K562 (cell line): ENCODE data around the gene PLEKHA5. TPM values are rescaled to one million over a fixed set of nuclear protein-coding genes. Genes with fewer than 3 reads are reported as not detected.

ENCODE experiments used
- ATAC-seq: fragments of 200-7000 bp; cut with Tn5 transposase; 3 replicates; pipeline ENCODE4 v1.9.1; 2020; ENCODE audit warnings: moderate library complexity
- BruUV-seq: library from RNA; stranded (reverse); fragments of 400-500 nt; replicated peaks from 2 replicates; lab custom pipeline; 2021; lab: Mats Ljungman, UMichigan
- CTCF ChIA-PET: fragments of 300-600 bp; formaldehyde crosslinking; extraction: SDS; loops from one replicate; lab custom pipeline; 2021; ENCODE audit warnings: low intra/inter-chr PET ratio; lab: Yijun Ruan, JAX
- POLR2A ChIA-PET: fragments of 300-600, 350-650 bp; sonication (Branson Sonifier 250); formaldehyde crosslinking; extraction: SDS; loops from one replicate; lab custom pipeline; 2021; ENCODE audit warnings: antibody characterized with exemption, inconsistent platforms; lab: Yijun Ruan, JAX
- DNase-seq, 4 experiments: peaks; one replicate each; pipeline versions ENCODE4 v3.0.0 to v3.0.0-alpha.2; 2011 to 2018; ENCODE audit warnings: low spot score in 3 of 4, mixed read lengths in 3 of 4; ENCODE audit errors: extremely low read depth in 1 of 4
- FAIRE-seq: peaks from 2 replicates; lab custom pipeline; 2011; peaks lifted over from hg19 to GRCh38; lab: Jason Lieb, UNC
- H2AFZ ChIP-seq: 2 replicates; pipeline ENCODE4 v1.6.0; 2011; ENCODE audit warnings: low read depth, low read length, control low read depth, inconsistent platforms
- H3K27ac ChIP-seq: fragments of 200-600 bp; 3 replicates; pipeline ENCODE4 v1.8.0; 2011; ENCODE audit warnings: low read depth, mild to moderate bottlenecking, control low read depth, inconsistent platforms, low read length, moderate library complexity, mixed read lengths; ENCODE audit errors: extremely low read depth
- H3K27me3 ChIP-seq, 2 experiments: fragments of 300-600 bp in 1 of 2; 2 replicates in 1 of 2; 3 replicates in 1 of 2; pipeline versions ENCODE4 v1.6.0 to v1.8.0; 2011; ENCODE audit warnings: inconsistent platforms in 2 of 2, low read length in 2 of 2, mild to moderate bottlenecking in 1 of 2, mixed read lengths in 1 of 2, moderate library complexity in 1 of 2; ENCODE audit not compliant: control insufficient read depth in 2 of 2, insufficient read depth in 2 of 2
- H3K36me3 ChIP-seq: fragments of 300-600 bp; 3 replicates; pipeline ENCODE4 v1.8.0; 2011; ENCODE audit warnings: mild to moderate bottlenecking, low read length, inconsistent platforms; ENCODE audit not compliant: control insufficient read depth, insufficient read depth
- H3K4me1 ChIP-seq, 2 experiments: fragments of 200-600 bp in 1 of 2; replicated peaks in 1 of 2; 2 replicates in 1 of 2; 3 replicates in 1 of 2; pipeline versions ENCODE4 v1.5.1 to v1.8.0; 2011; ENCODE audit warnings: inconsistent platforms in 2 of 2, low read length in 2 of 2, mild to moderate bottlenecking in 1 of 2, mixed read lengths in 1 of 2, moderate library complexity in 1 of 2; ENCODE audit not compliant: control insufficient read depth in 2 of 2, insufficient read depth in 2 of 2
- H3K4me2 ChIP-seq: 2 replicates; pipeline ENCODE4 v1.6.1; 2011; ENCODE audit warnings: low read length, control low read depth, inconsistent platforms, mixed read lengths; ENCODE audit not compliant: insufficient read depth
- H3K4me3 ChIP-seq: fragments of 200-600 bp; sonication (generic), shearing (Covaris generic); 2 replicates; pipeline ENCODE4 v1.5.1; 2016; ENCODE audit warnings: control low read depth, inconsistent platforms
- H3K79me2 ChIP-seq: fragments of 200-600 bp; 3 replicates; pipeline ENCODE4 v1.8.0; 2011; ENCODE audit warnings: low read length, inconsistent platforms; ENCODE audit not compliant: control insufficient read depth, insufficient read depth
- H3K9ac ChIP-seq, 2 experiments: 2 replicates each; pipeline versions ENCODE4 v1.6.0 to v1.6.1; 2011; ENCODE audit warnings: low read depth in 2 of 2, low read length in 2 of 2, control low read depth in 1 of 2, inconsistent platforms in 1 of 2, mild to moderate bottlenecking in 1 of 2, mixed read lengths in 1 of 2; ENCODE audit not compliant: insufficient read depth in 1 of 2
- H3K9me1 ChIP-seq: one replicate; pipeline ENCODE4 v1.6.0; 2011; ENCODE audit warnings: inconsistent platforms, mild to moderate bottlenecking, low read length, moderate library complexity; ENCODE audit not compliant: control insufficient read depth, insufficient read depth
- H3K9me3 ChIP-seq: replicated peaks from 2 replicates; pipeline ENCODE4 v1.5.1; 2011; ENCODE audit warnings: low read depth, low read length, inconsistent platforms; ENCODE audit not compliant: control insufficient read depth, insufficient read depth
- H4K20me1 ChIP-seq: replicated peaks from 2 replicates; pipeline ENCODE4 v1.6.1; 2011; ENCODE audit warnings: low read length, inconsistent platforms, mixed read lengths; ENCODE audit not compliant: control insufficient read depth, insufficient read depth
- ELF1 ChIP-seq: fragments of 200-800 bp; sonication (Bioruptor generic); IDR thresholded peaks from 2 replicates; pipeline ENCODE4 v1.6.1; 2016; ENCODE audit warnings: missing genetic modification characterization, missing compliant biosample characterization
- ETV5 ChIP-seq: sonication (generic); formaldehyde crosslinking; IDR thresholded peaks from 2 replicates; pipeline ENCODE4 v1.4.0; 2020; ENCODE audit warnings: low read depth, mild to moderate bottlenecking, missing genetic modification reagents
- MYC ChIP-seq, 2 experiments: fragments of 250-450 bp in 1 of 2; sonication (Bioruptor Pico) in 1 of 2; IDR thresholded peaks; 2 replicates each; pipeline versions ENCODE4 v1.5.1 to v1.6.1; 2012 to 2021; ENCODE audit warnings: low read depth in 2 of 2, borderline replicate concordance in 1 of 2, improper control_type of control experiment in 1 of 2, low read length in 1 of 2, mild to moderate bottlenecking in 1 of 2, moderate library complexity in 1 of 2
- STAT5B ChIP-seq: fragments of 250-450 bp; sonication (Bioruptor Pico); IDR thresholded peaks from 2 replicates; pipeline ENCODE4 v1.8.0; 2021; ENCODE audit warnings: mild to moderate bottlenecking, inconsistent platforms
- ZNF707 ChIP-seq: fragments of 250-450 bp; sonication (Bioruptor Pico); conservative IDR thresholded peaks from 2 replicates; pipeline ENCODE4 v1.8.0; 2022; ENCODE audit warnings: inconsistent platforms, mild to moderate bottlenecking, moderate library complexity
- in situ Hi-C: fragments of 300-500 bp; cut with MboI; formaldehyde crosslinking; loops from 4 replicates; pipeline ENCODE4 v1.15.0; 2018; ENCODE audit warnings: inconsistent platforms, mixed read lengths
- intact Hi-C: fragments of 100-400 bp; cut with micrococcal nuclease; formaldehyde crosslinking; loops from 2 replicates; pipeline ENCODE4 v1.14.2; 2022
- polyA plus RNA-seq, 8 experiments: library from polyadenylated mRNA; depleted of rRNA in 4 of 8; stranded (reverse) in 5 of 8; unstranded in 3 of 8; fragments of >200 nt; fragmentation: Nextera tagmentation in 2 of 8; fragmentation: Illumina TruSeq in 1 of 8; extraction: Ambion mirVana in 2 of 8; extraction: Trizol in 1 of 8; gene quantifications; 2 replicates each; pipeline versions ENCODE4 v1.2.1 to v1.2.3, GENCODE V29; 2011 to 2014; ENCODE audit warnings: inconsistent platforms in 1 of 8, missing spikeins in 1 of 8
- total RNA-seq, 7 experiments: library from RNA; depleted of rRNA in 6 of 7; stranded (reverse); fragments of >200 nt in 6 of 7; fragmentation: Illumina TruSeq in 2 of 7; extraction: Trizol in 2 of 7; gene quantifications; 2 replicates each; pipeline versions ENCODE4 v1.2.1 to v1.2.3, GENCODE V29; 2011 to 2021; ENCODE audit warnings: low replicate concordance in 1 of 7
- TF ChIP-seq, protein P1 (sequence below): sonication (generic); formaldehyde crosslinking; IDR thresholded peaks from 2 replicates; pipeline ENCODE4 v1.8.0; 2023; ENCODE audit warnings: missing genetic modification reagents, mild to moderate bottlenecking, borderline replicate concordance
- TF ChIP-seq, protein P2 (sequence below), 2 experiments: fragments of 450-650 bp; formaldehyde crosslinking in 1 of 2; IDR thresholded peaks; 2 replicates each; pipeline versions ENCODE4 v1.4.0 to v1.6.1; 2014 to 2020; ENCODE audit warnings: mild to moderate bottlenecking in 2 of 2, borderline replicate concordance in 1 of 2, low read depth in 1 of 2

Gene PLEKHA5
- total and polyA plus RNA-seq, 9 of the 15 experiments (the other 6 are each of a cell fraction or from before 2014, with no cell fraction given), result 7.2 to 26.2 (median 17.4) TPM

DNA sequence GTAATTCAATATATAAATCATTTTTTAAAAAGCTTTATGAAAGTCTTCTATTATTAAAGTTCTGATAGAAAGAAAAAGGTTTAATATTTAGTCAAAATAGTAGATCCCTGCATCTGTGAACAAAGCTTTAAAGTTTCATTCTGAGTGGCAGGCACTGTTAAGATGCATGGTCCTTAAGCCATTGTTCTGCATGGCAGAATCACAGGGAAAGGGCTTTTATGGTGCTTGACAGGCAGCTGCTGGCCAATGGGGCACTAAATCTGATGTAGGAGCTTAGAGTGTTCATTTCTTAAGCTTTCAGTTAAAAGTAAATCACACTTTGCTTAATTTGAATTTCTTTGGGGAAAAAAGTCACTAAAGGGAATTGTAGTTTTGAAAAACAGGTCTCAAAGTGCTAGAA, 148.2 kb downstream of the PLEKHA5 start:
- ChIA-PET POLR2A (no interaction called here), CTCF (no interaction called here)
- Histone ChIP-seq H3K4me2 (no peak overlapping the region), H3K36me3 (peaks cover 15% of the 10 kb centered on the region; the same call in 1 of the 3 replicates), H3K4me1 (no peaks in the 10 kb centered on the region; a peak in 1 of 5 replicates), H3K9me3 (no peaks in the 10 kb centered on the region), H3K79me2 (no peaks in the 10 kb centered on the region), H3K4me3 (no peak overlapping the region), H2AFZ (no peak overlapping the region), H4K20me1 (no peaks in the 10 kb centered on the region), H3K27me3 (no peaks in the 10 kb centered on the region), H3K9ac (no peak overlapping the region), H3K27ac (no peak overlapping the region), H3K9me1 (no peaks in the 10 kb centered on the region)
- FAIRE-seq (no peak), ATAC-seq (no peak), DNase-seq (no peak)
- no TSS peak for BruUV-seq
- in situ Hi-C loops (no loop called here), intact Hi-C loops (no loop called here)
- TF ChIP-seq STAT5B (CRISPR knock-in tag) (no peak), MYC (IDR thresholded peaks at IDR 0.05; ENCODE audit: low read depth, low read length) (no peak), MYC (CRISPR knock-in tag; IDR thresholded peaks at IDR 0.05; ENCODE audit: borderline replicate concordance, low read depth) (no peak), ETV5 (no peak), ZNF707 (CRISPR knock-in tag) (no peak), ELF1 (no peak)
- TF ChIP-seq, protein P1, sequence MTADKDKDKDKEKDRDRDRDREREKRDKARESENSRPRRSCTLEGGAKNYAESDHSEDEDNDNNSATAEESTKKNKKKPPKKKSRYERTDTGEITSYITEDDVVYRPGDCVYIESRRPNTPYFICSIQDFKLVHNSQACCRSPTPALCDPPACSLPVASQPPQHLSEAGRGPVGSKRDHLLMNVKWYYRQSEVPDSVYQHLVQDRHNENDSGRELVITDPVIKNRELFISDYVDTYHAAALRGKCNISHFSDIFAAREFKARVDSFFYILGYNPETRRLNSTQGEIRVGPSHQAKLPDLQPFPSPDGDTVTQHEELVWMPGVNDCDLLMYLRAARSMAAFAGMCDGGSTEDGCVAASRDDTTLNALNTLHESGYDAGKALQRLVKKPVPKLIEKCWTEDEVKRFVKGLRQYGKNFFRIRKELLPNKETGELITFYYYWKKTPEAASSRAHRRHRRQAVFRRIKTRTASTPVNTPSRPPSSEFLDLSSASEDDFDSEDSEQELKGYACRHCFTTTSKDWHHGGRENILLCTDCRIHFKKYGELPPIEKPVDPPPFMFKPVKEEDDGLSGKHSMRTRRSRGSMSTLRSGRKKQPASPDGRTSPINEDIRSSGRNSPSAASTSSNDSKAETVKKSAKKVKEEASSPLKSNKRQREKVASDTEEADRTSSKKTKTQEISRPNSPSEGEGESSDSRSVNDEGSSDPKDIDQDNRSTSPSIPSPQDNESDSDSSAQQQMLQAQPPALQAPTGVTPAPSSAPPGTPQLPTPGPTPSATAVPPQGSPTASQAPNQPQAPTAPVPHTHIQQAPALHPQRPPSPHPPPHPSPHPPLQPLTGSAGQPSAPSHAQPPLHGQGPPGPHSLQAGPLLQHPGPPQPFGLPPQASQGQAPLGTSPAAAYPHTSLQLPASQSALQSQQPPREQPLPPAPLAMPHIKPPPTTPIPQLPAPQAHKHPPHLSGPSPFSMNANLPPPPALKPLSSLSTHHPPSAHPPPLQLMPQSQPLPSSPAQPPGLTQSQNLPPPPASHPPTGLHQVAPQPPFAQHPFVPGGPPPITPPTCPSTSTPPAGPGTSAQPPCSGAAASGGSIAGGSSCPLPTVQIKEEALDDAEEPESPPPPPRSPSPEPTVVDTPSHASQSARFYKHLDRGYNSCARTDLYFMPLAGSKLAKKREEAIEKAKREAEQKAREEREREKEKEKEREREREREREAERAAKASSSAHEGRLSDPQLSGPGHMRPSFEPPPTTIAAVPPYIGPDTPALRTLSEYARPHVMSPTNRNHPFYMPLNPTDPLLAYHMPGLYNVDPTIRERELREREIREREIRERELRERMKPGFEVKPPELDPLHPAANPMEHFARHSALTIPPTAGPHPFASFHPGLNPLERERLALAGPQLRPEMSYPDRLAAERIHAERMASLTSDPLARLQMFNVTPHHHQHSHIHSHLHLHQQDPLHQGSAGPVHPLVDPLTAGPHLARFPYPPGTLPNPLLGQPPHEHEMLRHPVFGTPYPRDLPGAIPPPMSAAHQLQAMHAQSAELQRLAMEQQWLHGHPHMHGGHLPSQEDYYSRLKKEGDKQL (CRISPR knock-in tag), result no peak
- TF ChIP-seq, protein P2, sequence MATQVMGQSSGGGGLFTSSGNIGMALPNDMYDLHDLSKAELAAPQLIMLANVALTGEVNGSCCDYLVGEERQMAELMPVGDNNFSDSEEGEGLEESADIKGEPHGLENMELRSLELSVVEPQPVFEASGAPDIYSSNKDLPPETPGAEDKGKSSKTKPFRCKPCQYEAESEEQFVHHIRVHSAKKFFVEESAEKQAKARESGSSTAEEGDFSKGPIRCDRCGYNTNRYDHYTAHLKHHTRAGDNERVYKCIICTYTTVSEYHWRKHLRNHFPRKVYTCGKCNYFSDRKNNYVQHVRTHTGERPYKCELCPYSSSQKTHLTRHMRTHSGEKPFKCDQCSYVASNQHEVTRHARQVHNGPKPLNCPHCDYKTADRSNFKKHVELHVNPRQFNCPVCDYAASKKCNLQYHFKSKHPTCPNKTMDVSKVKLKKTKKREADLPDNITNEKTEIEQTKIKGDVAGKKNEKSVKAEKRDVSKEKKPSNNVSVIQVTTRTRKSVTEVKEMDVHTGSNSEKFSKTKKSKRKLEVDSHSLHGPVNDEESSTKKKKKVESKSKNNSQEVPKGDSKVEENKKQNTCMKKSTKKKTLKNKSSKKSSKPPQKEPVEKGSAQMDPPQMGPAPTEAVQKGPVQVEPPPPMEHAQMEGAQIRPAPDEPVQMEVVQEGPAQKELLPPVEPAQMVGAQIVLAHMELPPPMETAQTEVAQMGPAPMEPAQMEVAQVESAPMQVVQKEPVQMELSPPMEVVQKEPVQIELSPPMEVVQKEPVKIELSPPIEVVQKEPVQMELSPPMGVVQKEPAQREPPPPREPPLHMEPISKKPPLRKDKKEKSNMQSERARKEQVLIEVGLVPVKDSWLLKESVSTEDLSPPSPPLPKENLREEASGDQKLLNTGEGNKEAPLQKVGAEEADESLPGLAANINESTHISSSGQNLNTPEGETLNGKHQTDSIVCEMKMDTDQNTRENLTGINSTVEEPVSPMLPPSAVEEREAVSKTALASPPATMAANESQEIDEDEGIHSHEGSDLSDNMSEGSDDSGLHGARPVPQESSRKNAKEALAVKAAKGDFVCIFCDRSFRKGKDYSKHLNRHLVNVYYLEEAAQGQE (IDR thresholded peaks at IDR 0.05; ENCODE audit: borderline replicate concordance), result no peak
- TF ChIP-seq, protein P2 (CRISPR knock-in tag; IDR thresholded peaks at IDR 0.05; ENCODE audit: low read depth), result no peak
